Medulla oblongata (tissue), 1 donor: ENCODE measurements around the gene ERAL1.
"Not testable (repeated sequence)": the region's sequence is repeated elsewhere in the genome, so short reads cannot be mapped to it uniquely, and the experiment has no call there.

Source experiments
- DNase-seq: peaks from one replicate; pipeline ENCODE4 v3.0.0-alpha.2; 2015; ENCODE audit errors: extremely low spot score

ERAL1 gene

DNA sequence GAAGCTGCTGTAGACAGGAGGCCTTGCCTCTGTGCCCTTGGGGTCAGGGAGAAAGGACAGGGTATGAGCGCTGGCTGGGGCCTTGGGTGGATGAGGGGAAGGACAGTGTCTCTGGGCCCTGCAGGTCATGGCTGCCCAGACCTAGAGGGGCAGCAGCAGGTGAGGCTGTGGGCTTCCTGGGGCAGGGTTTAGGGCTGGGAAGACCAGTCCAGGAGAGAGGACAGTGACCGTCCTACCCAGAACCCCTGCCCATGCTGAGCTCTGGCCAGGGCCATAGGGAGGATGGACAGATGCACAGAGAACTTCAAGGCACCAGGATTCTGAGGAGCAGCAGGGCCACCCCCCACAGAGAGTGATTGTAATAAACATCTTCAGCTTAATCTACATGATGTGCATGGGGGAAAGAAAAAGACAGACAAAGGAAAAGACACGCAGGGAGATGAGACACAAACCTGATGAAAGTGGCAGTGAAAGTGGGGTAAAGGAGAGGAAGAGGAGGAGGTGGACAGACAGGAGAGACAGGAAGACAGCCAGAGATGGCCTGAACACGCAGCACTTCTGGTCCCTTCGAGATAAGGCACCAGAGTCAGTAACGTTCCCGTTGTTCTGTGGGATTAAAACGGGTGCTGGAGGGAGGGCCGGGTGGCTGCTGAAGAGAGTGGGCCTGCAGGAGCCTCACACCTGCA, 25.2 kb downstream of the ERAL1 start:
- DNase-seq = no peak

DNA sequence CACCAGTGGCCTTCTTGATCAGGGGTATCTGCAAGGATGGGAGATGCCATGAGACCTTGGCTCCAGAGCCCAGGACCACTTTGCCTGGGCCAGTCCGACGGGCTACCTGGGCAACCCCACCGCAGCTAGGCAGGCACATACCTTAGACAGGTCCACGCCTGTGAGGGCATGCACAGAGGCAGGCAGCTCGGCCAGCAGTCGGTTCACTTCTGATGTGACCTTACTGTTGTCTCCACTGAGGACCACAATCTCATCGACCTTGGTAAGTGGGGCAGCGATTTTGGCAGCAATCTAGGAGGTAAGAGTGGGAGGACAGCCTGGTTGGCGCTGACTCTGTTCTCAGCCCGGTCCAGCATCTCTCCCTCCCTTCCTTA, 25.7 kb downstream of the ERAL1 start:
- DNase-seq = no peak

DNA sequence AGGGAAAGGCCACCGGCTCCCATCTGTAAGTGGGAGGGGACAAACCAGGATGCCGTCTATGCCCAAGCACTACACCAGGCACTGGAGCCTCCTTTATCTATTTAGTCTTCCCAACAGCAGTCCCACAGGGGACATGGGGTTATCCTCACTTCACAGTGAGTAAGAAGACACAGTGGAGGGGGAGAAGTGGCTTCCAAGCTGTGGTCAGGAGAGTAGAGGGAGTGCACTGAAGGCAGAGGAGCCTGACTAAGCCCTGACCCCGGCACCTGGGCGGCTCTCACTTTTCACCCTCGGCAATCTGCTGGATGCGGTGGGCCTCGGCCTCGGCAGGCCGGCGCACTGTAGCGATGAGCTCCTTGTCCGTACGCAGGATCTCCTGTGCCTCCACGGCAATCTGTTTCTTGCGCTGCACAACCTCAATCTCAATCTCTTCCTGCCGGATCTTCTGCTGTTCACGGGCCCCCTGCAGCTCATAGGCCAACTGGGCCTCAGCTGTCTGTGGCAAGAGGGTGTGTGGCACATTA, 26.8 kb downstream of the ERAL1 start:
- no peak for DNase-seq

DNA sequence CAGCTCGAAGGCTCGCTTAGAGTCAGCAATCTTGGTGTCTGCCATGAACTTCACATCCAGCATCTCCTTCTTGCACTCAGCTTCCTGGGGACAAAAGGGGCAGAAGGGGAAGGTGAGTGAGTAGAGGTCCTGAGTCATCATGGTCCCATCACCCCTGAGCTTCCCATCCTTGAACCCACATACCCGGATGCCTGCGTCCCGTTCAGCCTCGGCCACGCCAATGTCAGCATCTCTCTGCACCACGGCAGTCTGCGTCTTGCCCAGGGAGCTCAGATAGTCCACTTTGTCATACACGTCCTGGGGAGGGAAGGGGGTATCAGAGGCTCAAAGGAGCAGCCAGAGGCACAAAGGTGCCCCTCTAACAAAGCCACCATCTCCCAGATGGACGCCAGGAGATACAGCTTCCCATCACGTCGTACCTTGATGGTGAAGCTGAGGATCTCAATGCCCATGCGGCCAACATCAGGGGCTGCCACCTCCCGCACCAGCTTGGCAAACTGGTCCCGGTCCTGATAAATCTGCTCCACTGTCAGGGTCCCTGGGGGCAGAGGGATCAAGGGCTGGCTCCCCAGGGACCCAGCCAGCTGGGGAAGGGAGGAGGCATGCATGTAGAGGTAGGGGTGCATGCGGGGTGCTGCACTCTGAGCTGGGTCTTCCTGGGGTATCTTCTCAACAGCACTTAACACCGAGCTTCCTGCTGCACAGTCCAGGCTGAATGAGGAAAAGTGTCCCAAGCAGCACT, 27.5 kb downstream of the ERAL1 start:
- DNase-seq = no peak

DNA sequence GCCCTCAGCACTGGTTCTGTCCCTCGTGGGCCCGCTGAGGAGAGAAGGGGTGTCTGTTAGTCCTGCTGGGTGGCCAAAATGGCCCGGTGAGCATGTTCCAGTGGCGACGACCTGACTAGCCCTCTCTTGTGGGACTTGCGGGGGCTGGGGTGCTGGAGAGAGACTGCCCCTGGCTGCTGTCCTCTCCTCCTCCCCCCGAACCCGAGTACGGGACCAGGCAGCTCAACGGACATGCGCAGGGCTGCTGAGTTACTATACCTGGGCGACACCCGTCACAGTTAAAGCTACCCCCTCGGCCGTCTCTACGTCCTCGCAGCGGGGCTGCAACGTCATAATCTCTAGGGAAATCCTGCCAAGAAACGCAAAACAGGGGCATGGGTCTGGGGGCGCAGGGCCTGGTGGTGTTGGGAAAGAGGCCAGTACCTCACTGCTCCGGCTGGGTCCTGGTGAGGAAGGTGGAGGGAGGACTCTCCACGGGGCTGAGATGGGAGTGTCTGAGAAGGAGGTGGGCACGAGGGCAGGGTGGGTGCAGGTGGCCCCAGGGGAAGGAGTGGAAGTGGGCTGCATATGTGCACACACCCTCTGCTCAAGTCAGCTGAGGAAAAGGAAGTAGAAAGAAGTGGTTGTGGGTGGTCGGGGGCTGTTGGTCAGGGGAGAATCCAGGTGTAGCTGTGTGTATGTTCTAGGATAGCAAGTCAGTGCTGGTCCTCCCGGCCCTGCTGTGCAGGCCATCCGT, 29.3 kb downstream of the ERAL1 start:
- DNase-seq = no peak

DNA sequence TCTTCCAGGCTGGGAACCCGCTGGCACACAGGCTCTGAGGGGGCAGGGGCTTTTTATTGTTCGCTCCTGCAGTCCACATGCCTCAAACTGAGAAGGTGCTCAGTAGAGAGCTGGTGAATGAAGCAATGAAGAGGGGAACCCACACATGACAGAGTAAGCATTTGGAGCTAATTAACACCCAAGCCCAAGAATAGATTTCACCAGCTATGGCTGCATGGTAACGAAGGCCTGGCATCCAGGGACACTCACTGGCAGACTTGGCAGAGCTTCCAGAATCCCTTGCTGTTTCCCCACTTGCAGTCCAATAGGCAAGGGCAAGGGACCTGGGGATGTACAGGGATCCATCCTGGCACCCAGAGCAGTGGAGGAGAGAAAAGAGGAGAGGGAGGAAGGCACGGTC, 30.5 kb downstream of the ERAL1 start:
- no peak for DNase-seq

DNA sequence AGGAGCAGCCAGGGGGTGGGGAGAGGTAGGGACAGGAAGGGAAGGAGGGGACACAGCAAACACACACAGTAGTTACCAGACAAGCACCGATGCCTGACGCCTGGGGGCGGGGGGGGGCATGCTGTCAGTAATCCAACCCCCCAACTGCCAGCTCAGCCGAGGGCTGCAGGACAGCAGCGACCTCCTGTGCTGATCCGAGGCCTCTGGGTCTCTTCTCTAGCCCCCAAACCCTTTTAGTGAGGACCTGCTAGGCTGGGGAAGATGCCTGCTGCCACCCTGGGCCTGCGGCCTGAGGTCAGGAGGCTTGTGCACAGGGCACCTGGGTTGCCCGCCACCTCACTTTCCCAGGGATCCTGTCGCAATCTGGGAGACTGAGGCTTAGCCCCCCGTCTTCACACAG, 31.1 kb downstream of the ERAL1 start:
- no peak for DNase-seq

DNA sequence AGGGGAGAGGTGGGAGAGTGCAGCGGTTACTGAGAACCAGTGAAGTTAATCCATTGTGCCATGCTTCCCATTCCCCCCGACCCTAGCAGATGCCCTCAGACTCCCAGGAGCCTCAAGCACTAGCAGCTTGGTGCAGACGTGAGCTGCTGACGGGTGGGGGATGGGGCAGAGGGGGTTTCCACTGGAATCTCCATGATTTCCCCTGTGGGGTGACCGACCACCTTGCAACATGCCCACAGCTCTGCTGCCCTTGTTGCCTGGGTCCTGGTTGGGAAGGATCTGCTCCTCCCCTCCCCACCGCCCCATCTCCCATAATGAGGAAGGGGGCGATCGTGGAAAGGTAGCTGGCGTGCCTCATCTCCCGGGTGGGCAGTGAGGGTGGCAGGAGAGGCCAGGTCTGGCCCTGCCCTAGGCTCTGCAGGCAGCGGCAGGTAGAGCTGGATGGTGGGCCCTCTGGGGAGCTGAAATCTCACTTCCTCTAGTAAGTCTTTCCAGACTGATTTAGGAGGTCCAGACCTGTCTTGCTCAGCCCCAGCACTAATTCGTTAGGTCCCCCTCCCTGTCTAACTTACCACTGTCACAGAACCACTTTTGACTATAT, 33.2 kb downstream of the ERAL1 start:
- DNase-seq = no peak

DNA sequence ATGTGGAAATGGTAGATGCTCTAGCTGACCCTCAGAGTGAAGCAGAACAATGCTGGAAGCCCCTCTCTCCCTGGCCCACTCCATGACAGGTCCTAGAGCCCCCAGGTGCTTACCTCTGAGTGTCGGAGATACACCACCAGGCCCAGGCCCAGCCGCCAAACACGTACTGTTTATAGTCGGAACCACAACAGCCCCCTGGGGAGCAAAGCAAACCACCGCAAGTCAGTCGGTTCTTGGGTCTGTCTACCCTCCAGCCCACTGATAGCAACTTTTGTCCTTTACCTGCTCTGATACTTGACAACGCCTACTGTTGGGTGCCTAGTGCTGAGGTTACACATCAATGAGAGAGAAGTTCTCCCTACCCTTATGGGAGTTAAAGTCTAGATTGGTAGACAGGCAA, 34.0 kb downstream of the ERAL1 start:
- DNase-seq = no peak

DNA sequence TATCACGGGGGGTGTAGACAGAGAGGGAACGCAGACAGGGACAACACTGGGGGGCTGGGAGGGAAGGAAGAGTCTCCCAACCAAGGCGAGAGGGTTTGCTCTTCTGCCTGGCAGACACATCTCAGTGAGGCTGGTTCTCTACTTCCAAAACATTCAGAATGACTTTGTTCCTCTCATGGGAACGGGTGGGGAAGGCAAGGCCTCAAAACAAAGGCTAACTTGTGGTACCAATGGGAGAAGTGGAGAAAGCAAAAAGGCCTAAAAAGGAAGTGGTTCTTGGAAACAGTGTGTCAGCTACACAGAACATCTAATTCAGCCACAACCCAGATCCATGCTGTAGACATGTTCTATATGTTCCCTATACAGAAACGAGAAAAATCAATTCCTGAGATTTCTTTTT, 35.2 kb downstream of the ERAL1 start:
- peak; percentile 35 for DNase-seq

DNA sequence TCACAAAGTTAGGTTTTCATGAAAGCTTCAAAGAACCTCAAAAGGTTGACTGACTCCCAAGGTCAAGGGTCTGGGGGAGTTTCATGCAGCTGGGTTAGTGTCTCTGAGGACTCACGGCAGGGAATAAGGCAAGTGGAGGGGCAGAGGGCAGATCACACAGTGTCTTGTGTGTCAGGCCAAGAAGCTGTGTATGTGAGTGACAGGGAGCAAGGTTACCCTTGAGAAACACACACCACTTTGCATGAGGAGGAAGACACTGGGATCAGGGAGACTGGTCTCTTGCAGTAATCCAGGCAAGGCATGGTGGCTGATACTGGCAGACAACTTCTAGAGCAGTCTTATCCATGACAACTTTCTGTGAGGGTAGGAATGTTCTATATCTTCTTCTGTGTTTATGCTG, 36.4 kb downstream of the ERAL1 start:
- no peak for DNase-seq

DNA sequence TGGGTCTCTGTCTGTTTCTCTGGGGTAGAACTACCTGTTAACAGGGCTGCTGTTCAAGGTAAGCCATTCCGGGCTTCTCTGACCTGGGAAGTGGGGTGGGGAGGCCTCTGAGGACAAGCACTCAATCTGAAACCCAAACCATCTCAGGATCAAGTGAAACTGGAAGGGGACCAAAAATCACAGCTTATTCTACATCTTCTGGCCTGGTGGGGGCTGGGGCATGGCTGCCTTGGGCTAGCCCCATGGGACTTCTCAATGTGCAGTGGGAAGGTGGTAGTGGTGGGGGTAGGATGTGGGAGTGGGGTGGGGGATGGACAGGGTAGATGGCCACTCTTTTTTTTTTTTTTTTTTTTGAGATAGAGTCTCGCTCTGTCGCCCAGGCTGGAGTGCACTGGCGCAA, 37.2 kb downstream of the ERAL1 start:
- no peak for DNase-seq

DNA sequence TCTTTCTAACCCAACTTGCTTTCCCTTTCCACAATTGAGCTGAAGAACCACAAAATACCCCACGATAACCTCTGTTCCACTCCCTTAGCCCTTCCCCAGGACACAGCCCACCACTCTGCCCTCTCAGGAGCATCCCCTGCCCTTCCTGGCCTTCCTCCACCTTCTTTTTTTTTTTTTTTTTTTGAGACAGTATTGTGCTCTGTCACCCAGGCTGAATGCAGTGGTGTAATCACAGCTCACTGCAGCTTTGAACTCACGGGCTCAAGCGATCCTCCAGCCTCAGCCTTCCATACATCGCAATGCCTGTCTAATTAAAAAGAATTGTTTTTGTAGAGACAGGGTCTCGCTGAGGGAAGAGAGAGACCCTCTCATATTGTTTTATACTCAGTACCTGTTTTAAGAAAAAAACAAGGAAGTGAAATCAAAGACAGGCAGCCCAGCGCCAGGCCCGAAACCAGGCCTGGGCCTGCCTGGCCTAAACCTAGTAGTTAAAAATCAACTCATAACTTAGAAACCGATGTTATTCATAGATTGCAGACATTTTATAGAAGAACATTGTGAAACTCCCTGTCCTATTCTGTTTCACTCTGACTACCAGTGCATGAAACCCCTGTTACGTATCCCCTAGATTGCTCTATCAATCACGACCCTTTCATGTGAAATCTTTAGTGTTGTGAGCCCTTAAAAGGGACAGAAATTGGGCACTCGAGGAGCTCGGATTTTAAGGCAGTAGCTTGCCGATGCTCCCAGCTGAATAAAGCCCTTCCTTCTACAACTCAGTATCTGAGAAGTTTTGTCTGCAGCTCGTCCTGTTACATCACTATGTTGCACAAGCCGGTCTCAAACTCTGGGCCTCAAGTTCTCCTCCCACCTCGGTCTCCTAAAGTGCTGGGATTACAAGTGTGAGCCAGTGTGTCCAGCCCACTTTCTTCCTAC, 38.7 kb downstream of the ERAL1 start:
- not testable (repeated sequence) for DNase-seq

DNA sequence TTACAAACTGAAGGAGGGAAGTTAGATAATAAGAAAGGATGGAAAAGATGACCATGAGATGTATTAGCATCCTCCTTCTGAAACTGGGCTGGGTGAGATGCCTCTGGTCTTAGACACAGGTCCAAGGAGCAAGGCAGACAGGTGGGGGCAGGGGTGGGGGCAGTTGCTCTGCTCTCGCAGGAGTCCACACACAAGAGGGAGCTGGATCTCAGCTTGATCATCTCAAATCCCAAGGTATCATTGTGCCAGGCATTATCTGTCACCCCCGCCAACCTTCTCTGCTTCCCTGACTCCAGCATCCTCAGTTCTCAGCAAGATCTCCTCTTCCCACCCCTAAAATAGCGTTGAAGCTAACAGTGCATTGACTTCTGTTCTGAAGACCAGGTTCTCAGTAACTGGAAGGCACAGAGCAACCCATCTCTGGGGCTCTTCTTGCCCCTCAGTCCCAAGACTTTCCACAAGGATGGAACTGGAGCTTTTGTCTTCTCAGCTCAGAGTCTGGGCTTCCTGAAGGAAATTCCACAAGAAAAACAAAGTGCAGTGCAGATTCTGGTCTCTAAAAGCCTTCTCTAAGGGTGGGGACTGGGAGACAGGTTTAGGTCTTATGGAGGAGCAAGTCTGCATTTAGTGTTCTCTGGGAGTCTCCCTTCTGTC, 41.1 kb downstream of the ERAL1 start:
- DNase-seq = no peak

DNA sequence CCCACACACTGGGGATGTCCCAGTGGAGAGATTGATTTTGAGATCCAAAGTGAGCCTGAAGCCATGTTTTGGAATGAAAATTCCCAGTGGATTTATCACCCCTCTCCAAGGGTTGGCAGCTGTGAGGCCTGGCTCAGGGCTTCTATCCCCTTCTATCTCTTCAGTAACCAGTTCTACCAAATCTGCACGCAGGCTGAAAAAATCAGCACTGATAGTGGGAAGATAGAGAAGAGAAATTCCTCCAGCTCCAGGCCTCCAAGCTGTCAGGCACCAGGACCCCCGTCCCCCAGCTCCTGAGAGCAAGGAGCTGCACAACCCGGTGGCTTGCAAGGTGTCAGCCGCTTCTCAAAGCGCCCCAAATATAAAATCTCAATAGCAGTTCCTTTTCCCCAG, 41.7 kb downstream of the ERAL1 start:
- no peak for DNase-seq

DNA sequence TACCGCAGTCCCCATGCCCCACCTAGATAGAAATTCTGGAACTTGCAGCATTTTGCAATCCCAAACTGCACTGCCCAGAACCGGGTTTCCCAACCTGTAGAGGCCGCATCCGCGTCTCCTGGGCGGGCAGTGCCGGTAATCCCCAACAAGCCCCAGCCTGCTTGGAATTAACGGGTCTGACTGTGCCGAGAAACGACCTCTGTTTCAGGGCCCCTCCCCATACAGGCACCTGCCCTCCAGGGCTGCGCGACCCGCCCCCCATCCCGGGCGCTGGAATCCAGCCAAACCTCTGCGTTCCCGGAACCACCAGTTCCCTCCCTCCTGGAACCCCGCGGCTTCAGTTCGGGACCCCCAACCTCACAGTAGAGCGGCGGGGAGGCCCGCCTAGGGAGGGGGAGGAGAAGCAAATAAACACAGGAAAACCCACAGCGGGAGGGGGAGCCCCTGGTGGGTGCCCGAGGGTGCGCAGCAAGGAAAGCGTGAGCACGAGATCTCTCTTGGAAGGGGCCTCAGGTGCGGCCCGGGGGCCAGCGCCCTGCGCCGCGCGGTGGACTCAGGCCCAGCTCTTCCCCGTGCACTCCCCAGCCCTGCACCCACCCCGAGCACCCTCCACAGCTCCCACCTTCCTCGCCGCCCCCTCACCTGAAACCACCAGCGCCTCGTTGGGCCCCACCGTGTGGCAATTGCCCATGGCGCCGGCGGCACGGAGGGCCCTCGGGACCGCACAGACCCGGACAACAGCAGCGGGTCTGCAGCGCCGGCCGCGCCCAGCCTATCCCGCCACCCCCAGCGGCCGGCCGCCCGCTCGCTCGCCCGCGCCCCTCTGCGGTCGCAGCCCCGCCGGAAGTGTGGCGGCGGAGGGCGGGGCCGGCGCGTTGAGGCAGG, 42.3 kb downstream of the ERAL1 start, which contains the start of gene FLOT2:
FLOT2 (minus strand) TSS at position 850 of the 885 bp plus-strand sequence; CDS start at position 691, 159 bp downstream.
- DNase-seq = peak; percentile 55

DNA sequence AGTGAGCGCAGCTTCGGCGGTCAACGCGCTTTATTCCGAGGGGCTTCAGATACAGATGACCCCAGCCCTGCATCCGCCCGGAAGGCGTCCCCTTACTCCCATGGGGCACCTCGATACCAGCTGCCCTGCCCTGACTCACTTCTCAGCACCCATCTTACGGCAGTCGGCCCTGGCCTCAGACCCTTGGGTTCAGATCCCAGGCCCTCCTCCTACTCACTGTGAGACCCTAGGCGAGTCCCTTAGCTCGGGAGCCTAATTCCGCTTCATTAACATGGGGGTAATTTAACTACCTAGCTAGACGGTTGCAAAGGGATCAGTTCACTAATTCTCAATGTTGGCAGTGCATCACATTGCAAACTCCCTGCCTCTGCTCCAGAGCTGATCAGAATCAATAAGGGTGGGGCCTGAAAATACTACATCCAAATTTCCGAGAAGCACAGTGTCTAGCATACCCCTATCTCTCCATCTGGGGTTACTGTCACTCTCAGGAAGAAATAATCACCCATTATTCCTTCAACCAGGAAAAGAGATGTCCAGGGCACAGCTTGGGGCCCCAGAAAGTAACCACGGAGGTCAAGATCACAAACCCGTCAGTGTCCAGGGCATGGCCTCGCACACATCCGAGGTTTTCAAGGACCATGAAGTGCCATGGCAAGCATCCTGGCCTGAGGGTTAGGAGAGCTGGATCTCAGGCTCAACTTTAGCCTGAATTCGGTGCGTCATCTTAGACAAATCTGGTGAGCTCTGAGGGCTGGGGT, 43.1 kb downstream of the ERAL1 start:
- DNase-seq = no peak

DNA sequence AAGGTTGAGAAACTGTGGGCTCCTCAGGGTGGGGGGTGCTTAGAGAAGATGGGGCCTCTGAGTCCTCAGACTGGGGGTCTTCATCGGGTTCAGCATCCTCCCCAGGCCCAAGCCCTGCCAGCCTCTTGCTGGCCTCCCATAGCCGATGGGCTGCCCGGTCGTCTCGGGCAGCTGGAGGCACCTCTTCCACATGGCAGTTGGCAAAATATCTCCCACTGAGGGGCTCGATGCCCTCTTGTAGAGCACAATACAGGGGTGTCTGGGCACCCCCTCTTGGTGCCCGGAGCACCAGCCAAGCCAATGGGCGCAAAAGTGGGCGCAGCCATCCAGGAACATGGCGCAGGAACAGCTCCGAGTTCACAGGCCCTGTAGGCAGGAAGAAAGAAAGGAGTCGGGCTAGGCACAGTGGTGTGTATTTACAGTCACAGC, 43.7 kb downstream of the ERAL1 start:
- no peak for DNase-seq
